Measurements from ENCODE around the gene LAMC2. TPM values are rescaled to one million over a fixed set of nuclear protein-coding genes. Genes with fewer than 3 reads are reported as not detected.

LAMC2 gene
- total RNA-seq, 1 donor from 2014 or later, result 1.1 TPM

- Histone ChIP-seq H3K4me3 (no peak overlapping the region), H3K36me3 (no peaks in the 10 kb centered on the region), H3K27ac (no peak overlapping the region), H3K9me3 (no peaks in the 10 kb centered on the region), H3K4me1 (no peaks in the 10 kb centered on the region), H3K27me3 (no peaks in the 10 kb centered on the region)
- DNase-seq (ENCODE audit: low spot score in 2 of 2), result no peak
- intact Hi-C loops (cut with DNase I), result no loop called here
- TF ChIP-seq CTCF (IDR thresholded peaks at IDR 0.05), result no peak
Measured at GRCh38 chr1:183161391-183161790, 24.7 kb upstream of the LAMC2 start.

GRCh38 chr1:183163316-183163715 is 22.7 kb upstream of the LAMC2 start:
- H3K27me3 ChIP-seq, result no peaks in the 10 kb centered on the region
- intact Hi-C loops (cut with DNase I), result no loop called here

GRCh38 chr1:183164340-183164739 is 21.7 kb upstream of the LAMC2 start:
- Histone ChIP-seq H3K9me3 (no peaks in the 10 kb centered on the region), H3K27me3 (no peaks in the 10 kb centered on the region), H3K4me1 (no peaks in the 10 kb centered on the region), H3K4me3 (no peak overlapping the region), H3K36me3 (no peaks in the 10 kb centered on the region), H3K27ac (no peak overlapping the region)
- no peak for TF ChIP-seq CTCF (IDR thresholded peaks at IDR 0.05)
- DNase-seq (ENCODE audit: low spot score in 2 of 2), result no peak
- intact Hi-C loops (cut with DNase I), result no loop called here

More at GRCh38 chr1:183163316-183163715, 22.7 kb upstream of the LAMC2 start:
- no peaks in the 10 kb centered on the region for H3K36me3 ChIP-seq
- TF ChIP-seq CTCF (IDR thresholded peaks at IDR 0.05), result no peak
- DNase-seq (ENCODE audit: low spot score in 2 of 2), result no peak
- H3K27ac ChIP-seq, result no peak overlapping the region
- no peak overlapping the region for H3K4me3 ChIP-seq
- H3K4me1 ChIP-seq, result no peaks in the 10 kb centered on the region
- no peaks in the 10 kb centered on the region for H3K9me3 ChIP-seq

GRCh38 chr1:183164963-183165362 is 21.1 kb upstream of the LAMC2 start:
- Histone ChIP-seq H3K9me3 (no peaks in the 10 kb centered on the region), H3K27ac (no peak overlapping the region), H3K4me1 (no peaks in the 10 kb centered on the region), H3K4me3 (no peak overlapping the region), H3K36me3 (no peaks in the 10 kb centered on the region), H3K27me3 (no peaks in the 10 kb centered on the region)
- intact Hi-C loops (cut with DNase I), result no loop called here
- no peak for DNase-seq (ENCODE audit: low spot score in 2 of 2)
- no peak for TF ChIP-seq CTCF (IDR thresholded peaks at IDR 0.05)

GRCh38 chr1:183165456-183165855 is 20.6 kb upstream of the LAMC2 start:
- intact Hi-C loops (cut with DNase I), result no loop called here
- H3K4me1 ChIP-seq, result no peaks in the 10 kb centered on the region
- no peak overlapping the region for H3K27ac ChIP-seq
- no peaks in the 10 kb centered on the region for H3K9me3 ChIP-seq
- H3K4me3 ChIP-seq, result no peak overlapping the region
- no peak for DNase-seq (ENCODE audit: low spot score in 2 of 2)
- TF ChIP-seq CTCF (IDR thresholded peaks at IDR 0.05), result no peak
- no peaks in the 10 kb centered on the region for H3K36me3 ChIP-seq
- no peaks in the 10 kb centered on the region for H3K27me3 ChIP-seq

GRCh38 chr1:183166454-183166853 is 19.6 kb upstream of the LAMC2 start:
- no peak for TF ChIP-seq CTCF (IDR thresholded peaks at IDR 0.05)
- no peaks in the 10 kb centered on the region for H3K9me3 ChIP-seq
- H3K27me3 ChIP-seq, result no peaks in the 10 kb centered on the region
- H3K27ac ChIP-seq, result no peak overlapping the region
- no peak overlapping the region for H3K4me3 ChIP-seq
- no peak for DNase-seq (ENCODE audit: low spot score in 2 of 2)
- no peaks in the 10 kb centered on the region for H3K36me3 ChIP-seq
- no peaks in the 10 kb centered on the region for H3K4me1 ChIP-seq
- intact Hi-C loops (cut with DNase I), result no loop called here

Data from ascending aorta (tissue), 2 donors.